OCI-LY1 (cell line): ENCODE data around the gene TIMM13.
"Not testable (repeated sequence)": the region's sequence is repeated elsewhere in the genome, so short reads cannot be mapped to it uniquely, and the experiment has no call there.

Source experiments
- H2AFZ ChIP-seq: fragments of 200-600 bp; sonication (generic), shearing (Covaris generic); 2 replicates; pipeline ENCODE4 v1.6.0; 2014; ENCODE audit warnings: antibody characterized with exemption, mild to moderate bottlenecking, low read length
- H3F3A ChIP-seq: fragments of 200-600 bp; sonication (generic), shearing (Covaris generic); 2 replicates; pipeline ENCODE4 v1.6.0; 2014; ENCODE audit warnings: mild to moderate bottlenecking, antibody characterized with exemption, low read length, moderate library complexity; ENCODE audit not compliant: insufficient read depth
- H3K27ac ChIP-seq: fragments of 200-600 bp; sonication (generic); 2 replicates; pipeline ENCODE4 v1.5.1; 2014; ENCODE audit warnings: low read length, mixed run types, mild to moderate bottlenecking, low read depth; ENCODE audit not compliant: poor library complexity, severe bottlenecking
- H3K27me3 ChIP-seq: fragments of 200-600 bp; sonication (generic); 2 replicates; pipeline ENCODE4 v1.6.0; 2014; ENCODE audit warnings: antibody characterized with exemption, mild to moderate bottlenecking, low read length, moderate library complexity; ENCODE audit not compliant: insufficient read depth
- H3K36me3 ChIP-seq: fragments of 200-600 bp; sonication (generic); 2 replicates; pipeline ENCODE4 v1.6.1; 2014; ENCODE audit warnings: mild to moderate bottlenecking, antibody characterized with exemption, low read length, moderate library complexity, mixed read lengths; ENCODE audit not compliant: insufficient read depth
- H3K4me1 ChIP-seq: fragments of 200-600 bp; sonication (generic); 2 replicates; pipeline ENCODE4 v1.5.1; 2014; ENCODE audit warnings: mild to moderate bottlenecking, low read length, moderate library complexity; ENCODE audit not compliant: insufficient read depth, severe bottlenecking
- H3K4me2 ChIP-seq: fragments of 200-600 bp; sonication (generic), shearing (Covaris generic); 2 replicates; pipeline ENCODE4 v1.6.1; 2014; ENCODE audit warnings: low read length
- H3K4me3 ChIP-seq: fragments of 200-600 bp; sonication (generic); 2 replicates; pipeline ENCODE4 v1.5.1; 2014; ENCODE audit warnings: low read length, low read depth, mild to moderate bottlenecking, mixed read lengths; ENCODE audit not compliant: poor library complexity, severe bottlenecking
- H3K79me2 ChIP-seq: fragments of 200-600 bp; shearing (Covaris generic); 2 replicates; pipeline ENCODE4 v1.6.1; 2016; ENCODE audit warnings: mixed run types, low read length, mixed read lengths; ENCODE audit not compliant: insufficient read depth
- H3K9ac ChIP-seq: fragments of 200-600 bp; sonication (generic), shearing (Covaris generic); 2 replicates; pipeline ENCODE4 v1.6.1; 2014; ENCODE audit warnings: mild to moderate bottlenecking, low read length, mixed read lengths
- H3K9me2 ChIP-seq: fragments of 200-600 bp; sonication (generic), shearing (Covaris generic); 2 replicates; pipeline ENCODE4 v1.6.1; 2014; ENCODE audit warnings: low read depth, mild to moderate bottlenecking, low read length, mixed read lengths
- H3K9me3 ChIP-seq: fragments of 200-600 bp; shearing (Covaris generic); 2 replicates; pipeline ENCODE4 v1.6.1; 2014; ENCODE audit warnings: low read length, mixed read lengths
- H4K20me1 ChIP-seq: fragments of 200-600 bp; sonication (generic), shearing (Covaris generic); 2 replicates; pipeline ENCODE4 v1.6.0; 2016; ENCODE audit warnings: mild to moderate bottlenecking, low read length; ENCODE audit not compliant: insufficient read depth
- EZH2 ChIP-seq: fragments of 200-600 bp; sonication (generic), shearing (Covaris generic); IDR thresholded peaks from 2 replicates; pipeline ENCODE4 v1.8.0; 2017; ENCODE audit warnings: borderline replicate concordance, mixed run types, mild to moderate bottlenecking, antibody characterized with exemption, low read length, moderate library complexity, mixed read lengths
- TF ChIP-seq, protein P1 (sequence below): fragments of 200-600 bp; sonication (generic), shearing (Covaris generic); IDR thresholded peaks from 2 replicates; pipeline ENCODE4 v1.5.1; 2017; ENCODE audit warnings: mild to moderate bottlenecking, antibody characterized with exemption, low read length, moderate library complexity, mixed read lengths

TIMM13 gene

DNA sequence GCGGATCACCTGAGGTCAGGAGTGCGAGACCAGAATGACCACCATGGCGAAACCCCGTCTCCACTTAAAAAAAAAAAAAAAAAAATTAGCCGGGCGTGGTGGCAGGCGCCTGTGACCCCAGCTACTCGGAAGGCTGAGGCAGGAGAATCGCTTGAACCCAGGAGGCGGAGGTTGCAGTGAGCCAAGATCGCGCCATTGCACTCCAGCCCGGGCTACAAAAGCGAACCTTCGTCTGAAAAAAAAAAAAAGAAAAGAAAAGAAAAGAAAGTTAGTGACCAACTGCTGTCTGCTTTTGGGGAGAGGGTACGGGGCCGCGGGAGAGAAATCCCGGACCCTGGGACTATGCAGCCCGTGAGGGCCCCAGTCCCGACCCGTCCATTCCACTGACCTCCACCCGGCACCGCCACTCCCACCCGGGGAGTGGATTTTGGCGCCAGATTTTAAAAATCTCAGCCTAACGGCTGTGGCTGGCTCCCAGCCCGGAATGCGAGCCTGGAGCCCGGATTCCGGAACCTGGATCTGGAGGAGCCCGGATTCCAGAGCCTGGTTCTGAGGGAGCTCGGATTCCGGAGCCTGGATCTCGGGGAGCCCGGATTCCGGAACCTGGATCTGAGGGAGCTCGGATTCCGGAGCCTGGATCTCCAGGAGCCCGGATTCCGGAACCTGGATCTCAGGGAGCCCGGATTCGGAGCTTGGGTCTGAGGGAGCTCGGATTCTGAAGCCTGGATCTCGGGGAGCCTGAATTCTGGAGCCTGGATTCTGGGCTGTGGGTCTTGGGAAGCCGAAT, 35.4 kb upstream of the TIMM13 start:
- peak overlapping the region; percentile 53 for H3K9ac ChIP-seq
- TF ChIP-seq, protein P1, sequence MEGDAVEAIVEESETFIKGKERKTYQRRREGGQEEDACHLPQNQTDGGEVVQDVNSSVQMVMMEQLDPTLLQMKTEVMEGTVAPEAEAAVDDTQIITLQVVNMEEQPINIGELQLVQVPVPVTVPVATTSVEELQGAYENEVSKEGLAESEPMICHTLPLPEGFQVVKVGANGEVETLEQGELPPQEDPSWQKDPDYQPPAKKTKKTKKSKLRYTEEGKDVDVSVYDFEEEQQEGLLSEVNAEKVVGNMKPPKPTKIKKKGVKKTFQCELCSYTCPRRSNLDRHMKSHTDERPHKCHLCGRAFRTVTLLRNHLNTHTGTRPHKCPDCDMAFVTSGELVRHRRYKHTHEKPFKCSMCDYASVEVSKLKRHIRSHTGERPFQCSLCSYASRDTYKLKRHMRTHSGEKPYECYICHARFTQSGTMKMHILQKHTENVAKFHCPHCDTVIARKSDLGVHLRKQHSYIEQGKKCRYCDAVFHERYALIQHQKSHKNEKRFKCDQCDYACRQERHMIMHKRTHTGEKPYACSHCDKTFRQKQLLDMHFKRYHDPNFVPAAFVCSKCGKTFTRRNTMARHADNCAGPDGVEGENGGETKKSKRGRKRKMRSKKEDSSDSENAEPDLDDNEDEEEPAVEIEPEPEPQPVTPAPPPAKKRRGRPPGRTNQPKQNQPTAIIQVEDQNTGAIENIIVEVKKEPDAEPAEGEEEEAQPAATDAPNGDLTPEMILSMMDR, result no peak
- no peak for TF ChIP-seq EZH2
- H3K27me3 ChIP-seq, result 0 out of 2 replicates have a peak, but pooled peaks cover 5% of the 10 kb centered on the region
- no peak overlapping the region for H3K27ac ChIP-seq
- H3K9me3 ChIP-seq, result no peaks in the 10 kb centered on the region
- peaks cover 20% of the 10 kb centered on the region for H3K4me1 ChIP-seq
- H3K4me3 ChIP-seq, result peak overlapping the region; percentile 61
- peak overlapping the region; percentile 75 for H3K4me2 ChIP-seq
- peaks cover 6% of the 10 kb centered on the region; the same call in 1 of the 2 replicates for H3F3A ChIP-seq
- no peaks in the 10 kb centered on the region for H3K79me2 ChIP-seq
- no peaks in the 10 kb centered on the region for H3K36me3 ChIP-seq
- no peaks in the 10 kb centered on the region for H3K9me2 ChIP-seq
- H2AFZ ChIP-seq, result no peak overlapping the region
- no peaks in the 10 kb centered on the region for H4K20me1 ChIP-seq

DNA sequence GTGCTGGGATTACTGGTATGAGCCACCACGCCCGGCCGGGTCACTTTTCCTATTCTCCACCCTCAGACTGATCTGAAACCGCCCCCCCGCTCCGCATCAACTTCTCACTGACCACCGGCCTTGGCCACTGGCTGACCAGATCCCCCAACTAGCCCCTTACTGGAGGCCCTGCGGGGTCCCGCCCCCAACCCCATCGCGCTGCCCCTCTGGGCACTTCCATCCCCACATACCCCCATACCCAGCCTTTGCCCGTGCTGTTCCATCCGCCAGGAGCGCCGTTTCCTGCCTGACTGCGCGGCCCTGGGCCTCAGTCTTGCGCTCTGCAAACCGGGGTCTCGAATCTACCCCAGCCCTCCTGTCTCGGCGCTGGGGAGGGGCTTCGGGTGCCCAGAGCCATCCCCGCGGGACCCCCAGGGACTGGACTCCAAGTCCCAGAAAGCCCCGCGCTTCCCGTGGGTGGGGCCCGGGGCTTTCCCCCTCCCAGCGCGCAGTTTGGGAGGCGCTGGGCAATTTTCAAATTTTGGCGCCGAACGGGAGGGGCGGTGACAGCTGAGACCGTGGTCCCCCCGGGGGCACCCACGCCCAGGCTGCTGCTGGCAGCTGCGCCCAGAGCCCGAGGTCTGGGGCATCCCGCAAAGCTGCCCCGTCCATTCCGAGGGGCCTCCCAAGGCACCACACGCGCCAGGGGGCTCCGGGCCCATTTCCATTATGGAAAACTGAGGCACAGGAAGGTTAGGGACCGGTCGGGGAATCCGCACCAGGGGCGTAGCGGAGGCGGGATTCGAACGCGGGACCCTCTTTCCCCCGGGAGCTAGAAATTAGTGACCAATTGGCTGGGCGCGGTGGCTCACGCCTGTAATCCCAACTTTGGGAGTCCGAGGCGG, 34.6 kb upstream of the TIMM13 start:
- H3K79me2 ChIP-seq, result no peaks in the 10 kb centered on the region
- H3K4me3 ChIP-seq, result peak overlapping the region; percentile 61
- H2AFZ ChIP-seq, result no peak overlapping the region; the same call in 1 of the 2 replicates
- peaks cover 23% of the 10 kb centered on the region for H3K4me1 ChIP-seq
- H3K36me3 ChIP-seq, result no peaks in the 10 kb centered on the region
- no peaks in the 10 kb centered on the region for H3K9me2 ChIP-seq
- H3K9ac ChIP-seq, result peak overlapping the region; percentile 53
- no peaks in the 10 kb centered on the region for H4K20me1 ChIP-seq
- H3F3A ChIP-seq, result peaks cover 6% of the 10 kb centered on the region; the same call in 1 of the 2 replicates
- no peak for TF ChIP-seq EZH2
- TF ChIP-seq, protein P1, result no peak
- H3K27me3 ChIP-seq, result 0 out of 2 replicates have a peak, but pooled peaks cover 5% of the 10 kb centered on the region
- no peaks in the 10 kb centered on the region for H3K9me3 ChIP-seq
- H3K4me2 ChIP-seq, result peak overlapping the region; percentile 75
- no peak overlapping the region for H3K27ac ChIP-seq

DNA sequence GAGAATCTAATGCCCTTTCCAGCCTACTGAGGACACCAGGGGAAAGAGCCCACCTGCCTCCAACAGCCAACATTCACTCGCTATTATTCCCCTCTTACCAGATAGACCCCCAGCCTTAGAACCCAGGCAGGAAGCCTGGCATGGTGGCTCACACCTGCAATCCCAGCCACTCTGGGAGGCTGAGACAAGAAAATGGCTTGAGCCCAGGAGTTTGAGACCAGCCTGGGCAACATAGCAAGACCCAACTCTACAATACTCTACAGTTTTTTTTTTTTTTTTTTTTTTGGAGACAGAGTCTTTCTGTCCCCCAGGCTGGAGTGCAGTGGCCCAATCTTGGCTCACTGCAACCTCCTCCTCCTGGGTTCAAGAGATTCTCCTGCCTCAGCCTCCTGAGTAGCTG, 32.9 kb upstream of the TIMM13 start:
- Histone ChIP-seq H3K4me1 (peaks cover 29% of the 10 kb centered on the region), H3K9me2 (no peaks in the 10 kb centered on the region), H3K4me3 (no peak overlapping the region), H3F3A (peaks cover 6% of the 10 kb centered on the region; the same call in 1 of the 2 replicates), H3K9ac (no peak overlapping the region), H4K20me1 (no peaks in the 10 kb centered on the region), H3K4me2 (no peak overlapping the region), H3K9me3 (no peaks in the 10 kb centered on the region), H3K27ac (no peak overlapping the region), H3K27me3 (0 out of 2 replicates have a peak, but pooled peaks cover 5% of the 10 kb centered on the region), H2AFZ (no peak overlapping the region), H3K79me2 (peaks cover 14% of the 10 kb centered on the region), H3K36me3 (no peaks in the 10 kb centered on the region; the same call in 1 of the 2 replicates)
- TF ChIP-seq, protein P1, result no peak
- TF ChIP-seq EZH2, result no peak

DNA sequence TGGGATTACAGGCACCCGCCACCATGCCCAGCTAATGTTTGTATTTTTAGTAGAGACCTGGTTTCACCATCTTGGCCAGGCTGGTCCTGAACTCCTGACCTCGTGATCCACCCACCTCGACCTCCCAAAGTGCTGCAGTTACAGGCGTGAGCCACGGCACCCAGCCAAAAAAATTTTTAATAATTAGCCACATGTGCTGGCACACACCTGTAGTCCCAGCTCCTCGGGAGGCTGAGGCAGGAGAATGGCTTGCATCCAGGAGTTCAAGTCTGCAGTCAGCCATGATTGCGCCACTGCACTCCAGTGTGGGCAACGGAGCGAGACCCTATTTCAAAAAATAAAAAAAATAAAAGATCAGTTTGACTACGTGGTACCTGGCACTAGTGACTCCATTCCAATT, 31.4 kb upstream of the TIMM13 start:
- not testable (repeated sequence) for H3K27me3 ChIP-seq, H3K4me2 ChIP-seq, H4K20me1 ChIP-seq, H3K9me3 ChIP-seq, H3K9me2 ChIP-seq, H3F3A ChIP-seq, H3K36me3 ChIP-seq, H3K4me3 ChIP-seq, H3K27ac ChIP-seq, H3K9ac ChIP-seq, H2AFZ ChIP-seq
- H3K4me1 ChIP-seq, result peaks cover 44% of the 10 kb centered on the region
- H3K79me2 ChIP-seq, result peaks cover 29% of the 10 kb centered on the region
